ENCODE measurements around the gene SNAP23.

SNAP23 gene

DNA sequence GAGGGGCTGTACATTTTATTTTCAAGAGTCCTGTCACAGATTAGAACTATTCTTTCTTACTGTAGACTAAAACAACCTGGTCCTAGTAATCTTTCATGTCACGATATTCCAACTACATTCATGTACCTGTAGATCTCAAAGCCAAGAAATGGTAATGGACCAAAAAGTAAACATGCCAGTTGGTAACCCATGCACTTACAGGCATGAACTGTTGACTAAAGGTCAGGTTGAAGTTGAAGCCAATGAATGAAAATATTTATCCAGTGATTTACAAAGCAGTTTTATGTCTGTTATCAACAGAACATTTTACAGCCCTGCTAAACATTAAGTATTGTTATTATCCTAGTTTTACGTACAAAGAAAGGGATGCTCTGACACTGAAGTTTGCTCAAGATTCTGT lies 27.9 kb downstream of the SNAP23 start:
- no peak overlapping the region for H3K9ac ChIP-seq (ENCODE audit: low read depth, low read length)
- H3K9me3 ChIP-seq (ENCODE audit: insufficient read depth, low read length, severe bottlenecking): no peaks in the 10 kb centered on the region
- TF ChIP-seq, protein P1, sequence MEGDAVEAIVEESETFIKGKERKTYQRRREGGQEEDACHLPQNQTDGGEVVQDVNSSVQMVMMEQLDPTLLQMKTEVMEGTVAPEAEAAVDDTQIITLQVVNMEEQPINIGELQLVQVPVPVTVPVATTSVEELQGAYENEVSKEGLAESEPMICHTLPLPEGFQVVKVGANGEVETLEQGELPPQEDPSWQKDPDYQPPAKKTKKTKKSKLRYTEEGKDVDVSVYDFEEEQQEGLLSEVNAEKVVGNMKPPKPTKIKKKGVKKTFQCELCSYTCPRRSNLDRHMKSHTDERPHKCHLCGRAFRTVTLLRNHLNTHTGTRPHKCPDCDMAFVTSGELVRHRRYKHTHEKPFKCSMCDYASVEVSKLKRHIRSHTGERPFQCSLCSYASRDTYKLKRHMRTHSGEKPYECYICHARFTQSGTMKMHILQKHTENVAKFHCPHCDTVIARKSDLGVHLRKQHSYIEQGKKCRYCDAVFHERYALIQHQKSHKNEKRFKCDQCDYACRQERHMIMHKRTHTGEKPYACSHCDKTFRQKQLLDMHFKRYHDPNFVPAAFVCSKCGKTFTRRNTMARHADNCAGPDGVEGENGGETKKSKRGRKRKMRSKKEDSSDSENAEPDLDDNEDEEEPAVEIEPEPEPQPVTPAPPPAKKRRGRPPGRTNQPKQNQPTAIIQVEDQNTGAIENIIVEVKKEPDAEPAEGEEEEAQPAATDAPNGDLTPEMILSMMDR (IDR thresholded peaks at IDR 0.05; ENCODE audit: borderline replicate concordance, extremely low read depth, low read length, poor library complexity, severe bottlenecking): no peak
- no peak for TF ChIP-seq EZH2 (IDR thresholded peaks at IDR 0.05; ENCODE audit: borderline replicate concordance, low read depth, low read length, severe bottlenecking)
- no peaks in the 10 kb centered on the region for H3K79me2 ChIP-seq (ENCODE audit: insufficient read depth, low read length)
- no peaks in the 10 kb centered on the region for H3K4me1 ChIP-seq (ENCODE audit: insufficient read depth, low read length)
- no peak overlapping the region for H3K4me2 ChIP-seq (ENCODE audit: insufficient read depth, low read length)
- ATAC-seq (ENCODE audit: insufficient read depth, low read depth) (no peak), DNase-seq (no peak)
- no peaks in the 10 kb centered on the region for H4K20me1 ChIP-seq (ENCODE audit: insufficient read depth, low read length)
- H3K27me3 ChIP-seq (ENCODE audit: insufficient read depth, low read length, poor library complexity): no peaks in the 10 kb centered on the region
- H3K4me3 ChIP-seq (ENCODE audit: low read depth in 1 of 2, low read length in 2 of 2): no peak overlapping the region
- H2AFZ ChIP-seq (ENCODE audit: low read depth, low read length): no peak overlapping the region
- no peak overlapping the region for H3K27ac ChIP-seq (ENCODE audit: low read length)
- peaks cover 29% of the 10 kb centered on the region; the same call in 1 of the 2 replicates for H3K36me3 ChIP-seq (ENCODE audit: insufficient read depth, low read length)

DNA sequence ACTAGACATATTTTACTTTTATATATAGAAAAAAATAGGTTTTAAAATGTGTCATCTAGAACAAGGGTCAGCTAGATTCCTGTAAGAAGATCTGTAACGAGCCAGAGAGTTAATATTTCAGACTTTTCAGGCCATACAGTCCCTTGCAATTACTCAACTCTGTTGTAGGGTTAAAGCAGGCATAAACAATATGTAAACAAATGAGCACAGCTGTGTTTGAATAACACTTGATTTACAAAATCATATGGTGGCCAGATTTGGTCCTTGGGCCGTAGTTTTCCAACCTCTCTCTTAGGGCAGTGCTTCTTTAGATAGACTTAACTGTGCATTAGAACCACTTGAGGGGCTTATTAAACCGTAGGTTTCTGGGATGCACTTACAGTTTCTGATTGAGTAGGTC lies 33.5 kb downstream of the SNAP23 start:
- H3K4me3 ChIP-seq (ENCODE audit: low read depth in 1 of 2, low read length in 2 of 2): no peak overlapping the region
- TF ChIP-seq, protein P1 (IDR thresholded peaks at IDR 0.05; ENCODE audit: borderline replicate concordance, extremely low read depth, low read length, poor library complexity, severe bottlenecking): no peak
- TF ChIP-seq EZH2 (IDR thresholded peaks at IDR 0.05; ENCODE audit: borderline replicate concordance, low read depth, low read length, severe bottlenecking): no peak
- no peaks in the 10 kb centered on the region for H3K4me1 ChIP-seq (ENCODE audit: insufficient read depth, low read length)
- no peaks in the 10 kb centered on the region for H3K27me3 ChIP-seq (ENCODE audit: insufficient read depth, low read length, poor library complexity)
- no peak overlapping the region for H3K9ac ChIP-seq (ENCODE audit: low read depth, low read length)
- no peak overlapping the region for H3K4me2 ChIP-seq (ENCODE audit: insufficient read depth, low read length)
- H3K27ac ChIP-seq (ENCODE audit: low read length): no peak overlapping the region
- H3K79me2 ChIP-seq (ENCODE audit: insufficient read depth, low read length): no peaks in the 10 kb centered on the region
- peaks cover 41% of the 10 kb centered on the region; the same call in 1 of the 2 replicates for H3K36me3 ChIP-seq (ENCODE audit: insufficient read depth, low read length)
- ATAC-seq (ENCODE audit: insufficient read depth, low read depth) (no peak), DNase-seq (no peak)
- H4K20me1 ChIP-seq (ENCODE audit: insufficient read depth, low read length): no peaks in the 10 kb centered on the region
- no peak overlapping the region for H2AFZ ChIP-seq (ENCODE audit: low read depth, low read length)
- H3K9me3 ChIP-seq (ENCODE audit: insufficient read depth, low read length, severe bottlenecking): no peaks in the 10 kb centered on the region

DNA sequence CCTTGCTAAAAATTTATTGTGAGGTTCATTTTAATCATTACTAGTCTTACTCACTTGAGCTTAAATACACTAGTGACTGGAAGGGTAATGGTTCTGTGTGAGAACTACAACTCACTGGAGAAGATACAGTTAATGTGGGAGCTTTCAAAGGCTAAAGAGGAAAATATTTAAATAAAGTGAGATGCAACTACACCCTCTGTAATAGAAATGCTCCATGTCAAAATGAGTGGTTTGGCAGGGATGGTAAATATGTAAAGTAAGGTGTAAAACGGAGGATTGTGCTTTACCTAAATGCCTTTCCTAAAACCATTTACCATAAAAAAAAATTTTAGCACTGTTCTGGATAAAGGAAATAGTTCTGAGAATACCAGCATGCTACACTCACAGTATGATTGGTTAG lies 37.8 kb downstream of the SNAP23 start:
- no peaks in the 10 kb centered on the region for H3K9me3 ChIP-seq (ENCODE audit: insufficient read depth, low read length, severe bottlenecking)
- peaks cover 38% of the 10 kb centered on the region; the same call in 1 of the 2 replicates for H3K36me3 ChIP-seq (ENCODE audit: insufficient read depth, low read length)
- no peaks in the 10 kb centered on the region for H3K4me1 ChIP-seq (ENCODE audit: insufficient read depth, low read length)
- no peaks in the 10 kb centered on the region for H4K20me1 ChIP-seq (ENCODE audit: insufficient read depth, low read length)
- no peak overlapping the region for H3K4me2 ChIP-seq (ENCODE audit: insufficient read depth, low read length)
- no peak overlapping the region for H2AFZ ChIP-seq (ENCODE audit: low read depth, low read length)
- TF ChIP-seq, protein P1 (IDR thresholded peaks at IDR 0.05; ENCODE audit: borderline replicate concordance, extremely low read depth, low read length, poor library complexity, severe bottlenecking): no peak
- no peak for TF ChIP-seq EZH2 (IDR thresholded peaks at IDR 0.05; ENCODE audit: borderline replicate concordance, low read depth, low read length, severe bottlenecking)
- ATAC-seq (ENCODE audit: insufficient read depth, low read depth) (no peak), DNase-seq (no peak)
- no peak overlapping the region for H3K9ac ChIP-seq (ENCODE audit: low read depth, low read length)
- no peak overlapping the region for H3K27ac ChIP-seq (ENCODE audit: low read length)
- H3K27me3 ChIP-seq (ENCODE audit: insufficient read depth, low read length, poor library complexity): no peaks in the 10 kb centered on the region
- H3K4me3 ChIP-seq (ENCODE audit: low read depth in 1 of 2, low read length in 2 of 2): no peak overlapping the region
- no peaks in the 10 kb centered on the region for H3K79me2 ChIP-seq (ENCODE audit: insufficient read depth, low read length)

Measured in DND-41 (cell line).